Mammary microvascular endothelial cell (primary cell): ENCODE data around the gene LAPTM4A. TPM values are rescaled to one million over a fixed set of nuclear protein-coding genes. Genes with fewer than 3 reads are reported as not detected.

ENCODE experiments used
- total RNA-seq: library from RNA; depleted of rRNA; stranded (reverse); fragments of >200 nt; gene quantifications from 2 replicates; pipeline ENCODE4 v1.2.3, GENCODE V29; 2015

Gene LAPTM4A
- 86.7 and 102 TPM in 2 replicates for total RNA-seq

GRCh38 chr2:20051532-20052228, at the start of gene LAPTM4A:
Gene LAPTM4A, minus strand, starts transcription at chr2:20051628. Its CDS starts 108 bp downstream, at chr2:20051520.

GRCh38 chr2:20012282-20013125, 38.9 kb downstream of the LAPTM4A start, which contains the start of gene MATN3:
Gene MATN3, minus strand, starts transcription at chr2:20012668. Its CDS starts 37 bp downstream, at chr2:20012631.

GRCh38 chr2:19989667-19990415, 61.6 kb downstream of the LAPTM4A start, which contains the start of gene WDR35:
Gene WDR35, minus strand, starts transcription at chr2:19990105. Its CDS starts 90 bp downstream, at chr2:19990015.

Other genes with a start within 250 kb of the LAPTM4A start
- gene TTC32, start 149.6 kb downstream of the LAPTM4A start, total RNA-seq = 1.7 and 3.7 TPM in 2 replicates
- gene WDR35, start 61.5 kb downstream of the LAPTM4A start, total RNA-seq = 3.9 and 5.4 TPM in 2 replicates
- gene MATN3, start 39.0 kb downstream of the LAPTM4A start, total RNA-seq = 4.0 and 4.1 TPM in 2 replicates
- gene SDC1, start 173.5 kb upstream of the LAPTM4A start, total RNA-seq = 1.4 and 1.9 TPM in 2 replicates